H1 (cell line): ENCODE results near the gene ARHGAP15. TPM values are rescaled to one million over a fixed set of nuclear protein-coding genes. Genes with fewer than 3 reads are reported as not detected.

ENCODE experiments used
- CTCF ChIA-PET: fragments of 300-600 bp; sonication (Branson Sonifier 250); formaldehyde crosslinking; loops from one replicate; lab custom pipeline; 2021; ENCODE audit not compliant: partially characterized antibody; lab: Charles Lee
- POLR2A ChIA-PET: fragments of 300-600 bp; sonication (Branson Sonifier 250); formaldehyde crosslinking; loops from one replicate; lab custom pipeline; 2021; ENCODE audit warnings: inconsistent platforms; ENCODE audit not compliant: partially characterized antibody; lab: Charles Lee
- DNase-seq, 2 experiments: peaks; one replicate each; pipeline versions ENCODE4 v3.0.0 to v3.0.0-alpha.2; 2010 to 2022; ENCODE audit warnings: low spot score in 2 of 2, low read depth in 1 of 2, mixed read lengths in 1 of 2
- FAIRE-seq: peaks from 2 replicates; lab custom pipeline; 2011; peaks lifted over from hg19 to GRCh38; lab: Jason Lieb, UNC
- H2AFZ ChIP-seq: 2 replicates; pipeline ENCODE4 v1.8.1; 2012; ENCODE audit warnings: low read length, inconsistent platforms
- H2AK5ac ChIP-seq: 2 replicates; pipeline ENCODE4 v1.6.1; 2013; ENCODE audit warnings: low read depth, low read length
- H2BK120ac ChIP-seq: replicated peaks from 2 replicates; pipeline ENCODE3; 2013; ENCODE audit warnings: low read depth, low read length, inconsistent platforms
- H2BK12ac ChIP-seq: 2 replicates; pipeline ENCODE4 v1.6.1; 2013; ENCODE audit warnings: low read depth, low read length
- H2BK15ac ChIP-seq: 2 replicates; pipeline ENCODE4 v1.6.1; 2013; ENCODE audit warnings: low read length
- H2BK20ac ChIP-seq: 2 replicates; pipeline ENCODE4 v1.6.1; 2013; ENCODE audit warnings: low read length
- H2BK5ac ChIP-seq: 2 replicates; pipeline ENCODE4 v1.6.1; 2013; ENCODE audit warnings: low read depth, low read length
- H3K14ac ChIP-seq: 2 replicates; pipeline ENCODE4 v1.6.1; 2013; ENCODE audit warnings: inconsistent platforms; ENCODE audit not compliant: insufficient read length
- H3K18ac ChIP-seq: 2 replicates; pipeline ENCODE4 v1.6.1; 2013; ENCODE audit warnings: low read length; ENCODE audit errors: extremely low read depth
- H3K23ac ChIP-seq: 2 replicates; pipeline ENCODE4 v1.6.1; 2013; ENCODE audit warnings: inconsistent platforms; ENCODE audit not compliant: insufficient read length
- H3K23me2 ChIP-seq: 2 replicates; pipeline ENCODE4 v1.6.1; 2013; ENCODE audit warnings: low read depth, low read length
- H3K27ac ChIP-seq: 2 replicates; pipeline ENCODE4 v1.6.1; 2011; ENCODE audit warnings: low read depth, low read length, inconsistent platforms
- H3K27me3 ChIP-seq, 4 experiments: replicated peaks in 1 of 4; 1 replicate in 1 of 4; 2 replicates in 3 of 4; pipeline versions ENCODE4 v1.6.1 to v1.8.1; 2011 to 2013; ENCODE audit warnings: low read length in 3 of 4, mild to moderate bottlenecking in 3 of 4, inconsistent platforms in 2 of 4, mixed read lengths in 2 of 4, moderate library complexity in 1 of 4; ENCODE audit not compliant: control insufficient read depth in 3 of 4, insufficient read depth in 3 of 4; ENCODE audit errors: extremely low read depth in 1 of 4
- H3K36me3 ChIP-seq, 4 experiments: 2 replicates each; pipeline versions ENCODE4 v1.6.1 to v1.8.1; 2011 to 2013; ENCODE audit warnings: mild to moderate bottlenecking in 4 of 4, low read length in 3 of 4, moderate library complexity in 2 of 4, control low read depth in 1 of 4, inconsistent platforms in 1 of 4; ENCODE audit not compliant: insufficient read depth in 4 of 4, control insufficient read depth in 2 of 4
- H3K4ac ChIP-seq: replicated peaks from 2 replicates; pipeline ENCODE3; 2013; ENCODE audit warnings: low read length, low read depth, mixed read lengths, inconsistent platforms; ENCODE audit not compliant: insufficient read length
- H3K4me1 ChIP-seq, 4 experiments: replicated peaks in 1 of 4; 1 replicate in 1 of 4; 2 replicates in 3 of 4; pipeline versions ENCODE4 v1.6.1 to v1.8.1; 2011 to 2013; ENCODE audit warnings: low read length in 3 of 4, inconsistent platforms in 2 of 4, mixed read lengths in 1 of 4; ENCODE audit not compliant: insufficient read depth in 4 of 4, control insufficient read depth in 3 of 4
- H3K4me2 ChIP-seq, 2 experiments: 2 replicates each; pipeline versions ENCODE4 v1.6.1 to v1.8.1; 2011 to 2013; ENCODE audit warnings: low read depth in 2 of 2, low read length in 2 of 2, control low read depth in 1 of 2, inconsistent platforms in 1 of 2, mild to moderate bottlenecking in 1 of 2; ENCODE audit not compliant: insufficient read depth in 1 of 2
- H3K4me3 ChIP-seq, 4 experiments: fragments of 200-600, 300-600 bp in 1 of 4; sonication (generic), shearing (Covaris generic), sonication (Bioruptor Twin) in 1 of 4; 2 replicates each; pipeline versions ENCODE4 v1.5.1 to v1.8.1; 2011 to 2016; ENCODE audit warnings: low read length in 4 of 4, low read depth in 3 of 4, control low read depth in 2 of 4, inconsistent platforms in 2 of 4, mild to moderate bottlenecking in 2 of 4, mixed read lengths in 1 of 4, moderate library complexity in 1 of 4; ENCODE audit not compliant: insufficient read depth in 2 of 4; ENCODE audit errors: extremely low read depth in 1 of 4
- H3K56ac ChIP-seq: replicated peaks from 2 replicates; pipeline ENCODE3; 2013; ENCODE audit warnings: low read depth, mild to moderate bottlenecking, mixed read lengths, low read length, inconsistent platforms; ENCODE audit not compliant: insufficient read length
- H3K79me1 ChIP-seq: 2 replicates; pipeline ENCODE4 v1.6.1; 2013; ENCODE audit warnings: low read depth, low read length, control low read depth
- H3K79me2 ChIP-seq, 2 experiments: 2 replicates each; pipeline versions ENCODE4 v1.6.1 to v1.8.1; 2012 to 2013; ENCODE audit warnings: low read length in 2 of 2, mild to moderate bottlenecking in 2 of 2, inconsistent platforms in 1 of 2; ENCODE audit not compliant: insufficient read depth in 2 of 2, control insufficient read depth in 1 of 2
- H3K9ac ChIP-seq, 4 experiments: replicated peaks in 1 of 4; 1 replicate in 1 of 4; 2 replicates in 3 of 4; pipeline versions ENCODE4 v1.6.1 to v1.8.1; 2011 to 2013; ENCODE audit warnings: low read depth in 3 of 4, low read length in 3 of 4, control low read depth in 2 of 4, mild to moderate bottlenecking in 2 of 4, moderate library complexity in 2 of 4, inconsistent platforms in 1 of 4; ENCODE audit errors: extremely low read depth in 1 of 4
- H3K9me3 ChIP-seq, 2 experiments: 2 replicates each; pipeline versions ENCODE4 v1.6.1 to v1.8.1; 2012 to 2013; ENCODE audit warnings: mild to moderate bottlenecking in 2 of 2, moderate library complexity in 2 of 2, control low read depth in 1 of 2, inconsistent platforms in 1 of 2, low read depth in 1 of 2, low read length in 1 of 2, mixed read lengths in 1 of 2; ENCODE audit not compliant: insufficient read depth in 2 of 2
- H4K20me1 ChIP-seq, 2 experiments: replicated peaks in 1 of 2; 2 replicates each; pipeline versions ENCODE3 to v1.8.1; 2011 to 2013; ENCODE audit warnings: inconsistent platforms in 2 of 2, low read length in 2 of 2, mild to moderate bottlenecking in 1 of 2; ENCODE audit not compliant: insufficient read depth in 2 of 2, control insufficient read depth in 1 of 2
- H4K5ac ChIP-seq: 2 replicates; pipeline ENCODE4 v1.6.1; 2013; ENCODE audit warnings: low read length, low read depth, mixed read lengths, inconsistent platforms; ENCODE audit not compliant: insufficient read length
- H4K8ac ChIP-seq: 2 replicates; pipeline ENCODE4 v1.8.0; 2013; ENCODE audit warnings: mild to moderate bottlenecking, moderate library complexity, low read length, inconsistent platforms; ENCODE audit not compliant: insufficient read depth; ENCODE audit errors: extremely low read depth
- H4K91ac ChIP-seq: replicated peaks from 2 replicates; pipeline ENCODE3; 2013; ENCODE audit warnings: low read length, mixed read lengths, inconsistent platforms; ENCODE audit not compliant: insufficient read length
- CREB1 ChIP-seq: IDR thresholded peaks from 2 replicates; pipeline ENCODE4 v1.6.1; 2012; ENCODE audit warnings: inconsistent platforms
- FOSL1 ChIP-seq: IDR thresholded peaks from 2 replicates; pipeline ENCODE4 v1.6.1; 2011; ENCODE audit warnings: mild to moderate bottlenecking, low read depth, low read length, moderate library complexity; ENCODE audit not compliant: insufficient read depth
- POU5F1 ChIP-seq: IDR thresholded peaks from 2 replicates; pipeline ENCODE4 v1.6.1; 2011; ENCODE audit warnings: low read depth, mild to moderate bottlenecking, low read length, moderate library complexity
- SIN3A ChIP-seq, 2 experiments: IDR thresholded peaks in 1 of 2; conservative IDR thresholded peaks in 1 of 2; 2 replicates each; pipeline ENCODE4 v1.6.1; 2011 to 2012; ENCODE audit warnings: low read length in 2 of 2, improper control_type of control experiment in 1 of 2, low read depth in 1 of 2, mild to moderate bottlenecking in 1 of 2
- TAF7 ChIP-seq: optimal IDR thresholded peaks from 2 replicates; pipeline ENCODE3; 2011; ENCODE audit warnings: low read depth, mild to moderate bottlenecking, inconsistent platforms, low read length, moderate library complexity, borderline replicate concordance
- WGBS, 2 experiments: shearing (Covaris generic) in 1 of 2; methylation state at CpG; one replicate each; pipeline versions ENCODE4 v1.1.6 to v1.1.7; 2013 to 2015; ENCODE audit warnings: low lambda C conversion rate in 2 of 2, mixed read lengths in 2 of 2, inconsistent platforms in 1 of 2, low coverage in 1 of 2, missing lambda C conversion rate in 1 of 2; ENCODE audit not compliant: insufficient replicate concordance in 2 of 2, insufficient coverage in 1 of 2, insufficient read length in 1 of 2; ENCODE audit errors: extremely low coverage in 1 of 2, missing lambda C conversion rate in 1 of 2; 5-methylcytosine and 5-hydroxymethylcytosine counted together
- polyA plus RNA-seq, 7 experiments: library from polyadenylated mRNA; depleted of rRNA in 3 of 7; stranded (reverse) in 5 of 7; unstranded in 2 of 7; fragments of >200 nt in 5 of 7; fragments of 200-250 nt in 2 of 7; gene quantifications; 1 replicate in 5 of 7; 2 replicates in 1 of 7; 4 replicates in 1 of 7; pipeline versions ENCODE4 v1.2.1 to v1.2.3, GENCODE V29; 2011 to 2013; ENCODE audit warnings: missing spikeins in 2 of 7, mixed read lengths in 2 of 7
- total RNA-seq: library from RNA; stranded (reverse); fragmentation: NEBNext Ultra II Directional; extraction: Animal tissue kit (Norgen Biotek cat#: 25700); gene quantifications from 2 replicates; pipeline ENCODE4 v1.2.1, GENCODE V29; 2021

The ARHGAP15 gene
- total and polyA plus RNA-seq, 2 of the 8 experiments (the other 6 are each of a cell fraction or from before 2014, with no cell fraction given) = not detected

GRCh38 chr2:143186876-143187275 is 57.7 kb downstream of the ARHGAP15 start:
- no peak overlapping the region for H3K9ac ChIP-seq
- DNase-seq (no peak), FAIRE-seq (no peak)
- H3K18ac ChIP-seq = no peak overlapping the region
- CTCF ChIA-PET = interaction anchor here (0.6 to 1.9 kb wide), 6 partner anchors 13 to 452 kb away, joined by 3 to 5 read pairs (median 4); no protein-coding TSS in a partner anchor
- POLR2A ChIA-PET = no interaction called here
- H2BK12ac ChIP-seq = no peak overlapping the region
- no peaks in the 10 kb centered on the region for H3K27me3 ChIP-seq
- H3K23ac ChIP-seq = no peak overlapping the region
- no peaks in the 10 kb centered on the region for H3K4me1 ChIP-seq
- no peaks in the 10 kb centered on the region for H3K23me2 ChIP-seq
- no peak overlapping the region for H3K27ac ChIP-seq
- no peak overlapping the region for H3K14ac ChIP-seq
- H2AFZ ChIP-seq = no peak overlapping the region; the same call in 1 of the 2 replicates
- H3K4ac ChIP-seq = no peak overlapping the region
- WGBS, 2 experiments = 88% methylated on average over 3 of the region's 3 CpGs; no CpG with 5 or more reads in 1 of the 2 experiments
- H2BK20ac ChIP-seq = no peak overlapping the region
- no peak overlapping the region for H2BK15ac ChIP-seq
- H3K79me1 ChIP-seq = no peaks in the 10 kb centered on the region
- no peaks in the 10 kb centered on the region for H4K20me1 ChIP-seq
- H3K36me3 ChIP-seq = no peaks in the 10 kb centered on the region
- no peak overlapping the region for H4K91ac ChIP-seq
- no peak overlapping the region for H3K4me2 ChIP-seq
- no peak overlapping the region for H4K8ac ChIP-seq
- no peaks in the 10 kb centered on the region for H3K9me3 ChIP-seq
- no peak overlapping the region for H2AK5ac ChIP-seq
- no peak overlapping the region for H3K4me3 ChIP-seq
- H3K56ac ChIP-seq = no peak overlapping the region
- H2BK5ac ChIP-seq = no peak overlapping the region
- H3K79me2 ChIP-seq = no peaks in the 10 kb centered on the region
- no peak overlapping the region for H2BK120ac ChIP-seq
- no peak overlapping the region for H4K5ac ChIP-seq
- TF ChIP-seq FOSL1 (no peak), SIN3A (conservative IDR thresholded peaks at IDR 0.05 in 1 of 2, IDR thresholded peaks at IDR 0.05 in 1 of 2; ENCODE audit: low read depth in 1 of 2, low read length in 2 of 2) (no peak), CREB1 (no peak), POU5F1 (no peak), TAF7 (no peak)
